Measurements from ENCODE around the gene SORBS1. TPM values are rescaled to one million over a fixed set of nuclear protein-coding genes. Genes with fewer than 3 reads are reported as not detected.
A peak's percentile ranks its signal among the peaks of the same experiment; 100 is the strongest.

Gene SORBS1
- total and polyA plus RNA-seq, 2 of the 13 experiments (the other 11 are each of a cell fraction or from before 2014, with no cell fraction given), result 16.8 to 39.8 TPM

GRCh38 chr10:95467162-95467599, 94.0 kb downstream of the SORBS1 start (continued):
- TF ChIP-seq, protein P1, sequence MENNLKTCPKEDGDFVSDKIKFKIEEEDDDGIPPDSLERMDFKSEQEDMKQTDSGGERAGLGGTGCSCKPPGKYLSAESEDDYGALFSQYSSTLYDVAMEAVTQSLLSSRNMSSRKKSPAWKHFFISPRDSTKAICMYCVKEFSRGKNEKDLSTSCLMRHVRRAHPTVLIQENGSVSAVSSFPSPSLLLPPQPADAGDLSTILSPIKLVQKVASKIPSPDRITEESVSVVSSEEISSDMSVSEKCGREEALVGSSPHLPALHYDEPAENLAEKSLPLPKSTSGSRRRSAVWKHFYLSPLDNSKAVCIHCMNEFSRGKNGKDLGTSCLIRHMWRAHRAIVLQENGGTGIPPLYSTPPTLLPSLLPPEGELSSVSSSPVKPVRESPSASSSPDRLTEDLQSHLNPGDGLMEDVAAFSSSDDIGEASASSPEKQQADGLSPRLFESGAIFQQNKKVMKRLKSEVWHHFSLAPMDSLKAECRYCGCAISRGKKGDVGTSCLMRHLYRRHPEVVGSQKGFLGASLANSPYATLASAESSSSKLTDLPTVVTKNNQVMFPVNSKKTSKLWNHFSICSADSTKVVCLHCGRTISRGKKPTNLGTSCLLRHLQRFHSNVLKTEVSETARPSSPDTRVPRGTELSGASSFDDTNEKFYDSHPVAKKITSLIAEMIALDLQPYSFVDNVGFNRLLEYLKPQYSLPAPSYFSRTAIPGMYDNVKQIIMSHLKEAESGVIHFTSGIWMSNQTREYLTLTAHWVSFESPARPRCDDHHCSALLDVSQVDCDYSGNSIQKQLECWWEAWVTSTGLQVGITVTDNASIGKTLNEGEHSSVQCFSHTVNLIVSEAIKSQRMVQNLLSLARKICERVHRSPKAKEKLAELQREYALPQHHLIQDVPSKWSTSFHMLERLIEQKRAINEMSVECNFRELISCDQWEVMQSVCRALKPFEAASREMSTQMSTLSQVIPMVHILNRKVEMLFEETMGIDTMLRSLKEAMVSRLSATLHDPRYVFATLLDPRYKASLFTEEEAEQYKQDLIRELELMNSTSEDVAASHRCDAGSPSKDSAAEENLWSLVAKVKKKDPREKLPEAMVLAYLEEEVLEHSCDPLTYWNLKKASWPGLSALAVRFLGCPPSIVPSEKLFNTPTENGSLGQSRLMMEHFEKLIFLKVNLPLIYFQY (CRISPR knock-in tag; IDR thresholded peaks at IDR 0.05; ENCODE audit: borderline replicate concordance), result peak; percentile 33; the same call in 1 of the 2 replicates
- peak; percentile 49; the same call in 1 of the 2 replicates for TF ChIP-seq BRD4 (CRISPR knock-in tag; IDR thresholded peaks at IDR 0.05)
- TF ChIP-seq USF2 (IDR thresholded peaks at IDR 0.05; ENCODE audit: low read depth, low read length), result no peak
- no peak for TF ChIP-seq USF2 (CRISPR knock-in tag; IDR thresholded peaks at IDR 0.05; ENCODE audit: borderline replicate concordance)
- TF ChIP-seq ZNF567 (CRISPR knock-in tag; IDR thresholded peaks at IDR 0.05; ENCODE audit: borderline replicate concordance), result no peak
- TF ChIP-seq POLR2A (IDR thresholded peaks at IDR 0.05; ENCODE audit: insufficient read depth in 1 of 2, low read depth in 2 of 2, low read length in 2 of 2), result no peak
- TF ChIP-seq NRL (CRISPR knock-in tag; IDR thresholded peaks at IDR 0.05; ENCODE audit: borderline replicate concordance), result no peak
- peak; percentile 72; the same call in 1 of the 2 replicates for TF ChIP-seq ISL2 (CRISPR knock-in tag; IDR thresholded peaks at IDR 0.05)
- 0 out of 2 replicates have a peak, but pooled peaks have one; percentile 35 for TF ChIP-seq SALL2 (CRISPR knock-in tag; IDR thresholded peaks at IDR 0.05)
- no peak for TF ChIP-seq ZNF225 (CRISPR knock-in tag; IDR thresholded peaks at IDR 0.05)
- TF ChIP-seq GABPA (IDR thresholded peaks at IDR 0.05; ENCODE audit: low read depth, low read length), result no peak
- peak; percentile 24; the same call in 1 of the 2 replicates for TF ChIP-seq GABPA (CRISPR knock-in tag; IDR thresholded peaks at IDR 0.05; ENCODE audit: low read depth)
- TF ChIP-seq, protein P2, sequence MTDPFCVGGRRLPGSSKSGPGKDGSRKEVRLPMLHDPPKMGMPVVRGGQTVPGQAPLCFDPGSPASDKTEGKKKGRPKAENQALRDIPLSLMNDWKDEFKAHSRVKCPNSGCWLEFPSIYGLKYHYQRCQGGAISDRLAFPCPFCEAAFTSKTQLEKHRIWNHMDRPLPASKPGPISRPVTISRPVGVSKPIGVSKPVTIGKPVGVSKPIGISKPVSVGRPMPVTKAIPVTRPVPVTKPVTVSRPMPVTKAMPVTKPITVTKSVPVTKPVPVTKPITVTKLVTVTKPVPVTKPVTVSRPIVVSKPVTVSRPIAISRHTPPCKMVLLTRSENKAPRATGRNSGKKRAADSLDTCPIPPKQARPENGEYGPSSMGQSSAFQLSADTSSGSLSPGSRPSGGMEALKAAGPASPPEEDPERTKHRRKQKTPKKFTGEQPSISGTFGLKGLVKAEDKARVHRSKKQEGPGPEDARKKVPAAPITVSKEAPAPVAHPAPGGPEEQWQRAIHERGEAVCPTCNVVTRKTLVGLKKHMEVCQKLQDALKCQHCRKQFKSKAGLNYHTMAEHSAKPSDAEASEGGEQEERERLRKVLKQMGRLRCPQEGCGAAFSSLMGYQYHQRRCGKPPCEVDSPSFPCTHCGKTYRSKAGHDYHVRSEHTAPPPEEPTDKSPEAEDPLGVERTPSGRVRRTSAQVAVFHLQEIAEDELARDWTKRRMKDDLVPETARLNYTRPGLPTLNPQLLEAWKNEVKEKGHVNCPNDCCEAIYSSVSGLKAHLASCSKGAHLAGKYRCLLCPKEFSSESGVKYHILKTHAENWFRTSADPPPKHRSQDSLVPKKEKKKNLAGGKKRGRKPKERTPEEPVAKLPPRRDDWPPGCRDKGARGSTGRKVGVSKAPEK (CRISPR knock-in tag; IDR thresholded peaks at IDR 0.05; ENCODE audit: borderline replicate concordance), result no peak
- TF ChIP-seq KAT7 (CRISPR knock-in tag; IDR thresholded peaks at IDR 0.05; ENCODE audit: borderline replicate concordance), result 0 out of 2 replicates have a peak, but pooled peaks have one; percentile 30
- TF ChIP-seq RXRA (CRISPR knock-in tag; IDR thresholded peaks at IDR 0.05), result peak; percentile 74; the same call in 1 of the 2 replicates
- no peak for TF ChIP-seq ZSCAN25 (CRISPR knock-in tag; IDR thresholded peaks at IDR 0.05)
- TF ChIP-seq, protein P3, sequence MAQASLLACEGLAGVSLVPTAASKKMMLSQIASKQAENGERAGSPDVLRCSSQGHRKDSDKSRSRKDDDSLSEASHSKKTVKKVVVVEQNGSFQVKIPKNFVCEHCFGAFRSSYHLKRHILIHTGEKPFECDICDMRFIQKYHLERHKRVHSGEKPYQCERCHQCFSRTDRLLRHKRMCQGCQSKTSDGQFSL (CRISPR knock-in tag; IDR thresholded peaks at IDR 0.05), result no peak
- TF ChIP-seq FOXO4 (CRISPR knock-in tag; conservative IDR thresholded peaks at IDR 0.05), result no peak
- peak; percentile 58; the same call in 1 of the 2 replicates for TF ChIP-seq SOX5 (CRISPR knock-in tag; IDR thresholded peaks at IDR 0.05; ENCODE audit: borderline replicate concordance)
- TF ChIP-seq ZMYM3 (CRISPR knock-in tag; IDR thresholded peaks at IDR 0.05), result peak; percentile 64; the same call in 1 of the 2 replicates
